ENCODE measurements around the gene USHBP1.

Gene USHBP1, protein sequence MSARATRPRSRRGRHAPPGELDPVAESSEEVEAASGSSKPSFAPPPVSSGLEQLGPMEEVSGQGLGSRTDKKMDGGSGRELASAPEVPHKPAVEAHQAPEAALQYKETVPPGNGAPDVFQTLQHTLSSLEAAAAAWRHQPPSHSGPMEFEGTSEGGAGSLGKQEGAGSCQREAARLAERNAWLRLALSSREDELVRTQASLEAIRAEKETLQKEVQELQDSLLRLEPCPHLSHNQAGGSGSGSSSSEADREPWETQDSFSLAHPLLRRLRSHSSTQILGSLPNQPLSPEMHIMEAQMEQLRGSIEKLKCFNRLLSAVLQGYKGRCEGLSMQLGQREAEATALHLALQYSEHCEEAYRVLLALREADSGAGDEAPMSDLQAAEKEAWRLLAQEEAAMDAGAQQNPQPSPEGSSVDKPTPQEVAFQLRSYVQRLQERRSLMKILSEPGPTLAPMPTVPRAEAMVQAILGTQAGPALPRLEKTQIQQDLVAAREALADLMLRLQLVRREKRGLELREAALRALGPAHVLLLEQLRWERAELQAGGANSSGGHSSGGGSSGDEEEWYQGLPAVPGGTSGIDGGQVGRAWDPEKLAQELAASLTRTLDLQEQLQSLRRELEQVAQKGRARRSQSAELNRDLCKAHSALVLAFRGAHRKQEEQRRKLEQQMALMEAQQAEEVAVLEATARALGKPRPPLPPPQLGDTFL

DNA sequence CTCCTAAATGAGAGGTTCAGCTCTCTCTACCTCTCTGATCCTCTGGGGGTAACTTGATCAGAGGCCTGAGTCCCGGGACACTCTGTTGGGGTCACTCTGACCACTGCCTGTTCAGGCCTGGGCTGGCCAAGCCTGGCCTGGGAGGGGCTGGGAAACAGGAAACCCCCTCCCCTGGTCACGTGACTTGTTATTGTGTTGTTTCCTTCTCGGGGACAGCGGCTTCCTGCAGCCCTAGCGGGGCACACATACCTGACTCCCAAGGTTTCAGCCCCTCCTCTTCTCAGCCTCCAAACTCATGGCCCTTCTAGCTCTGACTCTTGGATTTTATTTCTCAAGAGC is at the start of gene USHBP1:
TSS of gene USHBP1 (minus strand) at position 105 of the 339 bp plus-strand sequence. CDS start 446 bp downstream, outside the sequence.
- DNase-seq = no peak

- DNase-seq = no peak
Measured at GRCh38 chr19:17314007-17314593, 49.6 kb upstream of the USHBP1 start.

- no peak for DNase-seq
Measured at GRCh38 chr19:17312189-17313113, 47.9 kb upstream of the USHBP1 start.

DNA sequence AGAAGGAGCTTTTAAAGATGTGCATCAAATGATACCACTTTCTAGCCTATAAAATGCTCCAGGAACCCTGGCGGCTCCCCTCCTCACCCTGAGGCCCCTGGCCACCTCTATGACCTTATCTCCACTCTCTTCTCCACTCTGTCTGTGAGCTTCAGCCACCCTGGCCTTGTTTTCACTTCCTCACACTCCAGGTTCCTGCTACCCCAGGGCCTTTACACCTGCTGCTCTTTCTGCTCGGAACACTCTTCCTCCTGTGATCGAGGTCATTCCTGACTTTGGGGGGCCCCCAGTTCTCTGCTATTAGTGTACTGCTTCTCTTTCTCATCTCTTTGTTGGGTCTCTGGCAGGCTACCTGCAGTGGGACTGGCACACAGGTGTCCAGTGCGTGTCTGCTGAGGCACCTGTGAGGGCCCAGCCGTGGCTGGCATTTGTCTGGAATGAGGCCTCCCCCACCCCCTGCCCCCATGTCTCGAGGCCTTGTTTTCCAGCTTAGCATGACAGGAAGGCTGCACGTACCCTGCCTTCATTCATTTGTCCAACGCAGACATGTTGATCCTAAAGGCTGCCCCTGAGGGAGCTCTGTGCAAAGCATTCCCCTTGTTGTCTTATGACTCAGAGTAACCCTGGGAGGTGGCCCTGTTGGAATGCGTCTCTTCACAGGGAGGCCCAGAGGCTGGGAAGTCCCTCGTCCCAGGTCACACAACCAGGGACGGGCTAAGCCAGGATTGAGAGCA is 47.1 kb upstream of the USHBP1 start:
- peak; percentile 57 for DNase-seq

GRCh38 chr19:17309965-17310461 is 45.5 kb upstream of the USHBP1 start:
- DNase-seq = no peak

DNA sequence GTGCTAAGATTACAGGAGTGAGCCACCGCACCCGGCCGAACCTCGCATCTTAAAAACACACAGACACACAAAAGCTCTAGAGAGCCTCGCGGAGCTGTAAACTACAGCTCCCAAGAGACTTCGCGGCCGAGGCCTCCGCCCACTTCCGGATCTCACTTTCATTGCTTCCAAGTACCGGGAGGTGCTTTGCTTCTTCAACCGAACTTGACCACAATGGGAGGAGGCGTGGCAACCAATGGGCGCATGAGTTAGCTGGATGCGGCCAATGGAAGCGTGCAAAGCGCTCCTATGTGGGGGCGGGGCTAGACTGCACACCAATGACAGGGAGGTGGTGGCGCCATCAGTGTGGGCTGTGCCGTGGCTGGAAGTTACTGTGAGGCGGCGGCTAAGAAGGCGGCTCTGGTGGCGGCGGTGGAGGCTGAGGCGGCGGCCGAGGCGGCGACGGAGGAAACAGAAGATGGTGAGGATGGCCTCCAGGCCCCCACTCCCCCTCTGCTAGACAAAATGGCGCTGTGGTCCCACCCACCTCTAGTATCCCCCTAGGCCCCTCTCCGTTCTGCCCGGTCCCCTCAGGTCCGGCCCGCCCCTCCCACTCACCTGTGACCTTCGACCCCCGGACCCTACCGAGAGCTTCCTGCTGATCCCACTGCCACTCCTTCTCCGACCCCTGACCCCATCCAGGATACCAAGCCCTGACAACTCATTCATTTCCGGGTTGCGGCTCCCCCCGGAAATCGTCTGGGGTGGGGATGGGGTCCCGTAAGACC is 44.8 kb upstream of the USHBP1 start, which contains the start of gene DDA1:
TSS of gene DDA1 (plus strand) at position 366 of the 767 bp plus-strand sequence. CDS start at position 458, 92 bp downstream.
- DNase-seq = peak; percentile 100

DNA sequence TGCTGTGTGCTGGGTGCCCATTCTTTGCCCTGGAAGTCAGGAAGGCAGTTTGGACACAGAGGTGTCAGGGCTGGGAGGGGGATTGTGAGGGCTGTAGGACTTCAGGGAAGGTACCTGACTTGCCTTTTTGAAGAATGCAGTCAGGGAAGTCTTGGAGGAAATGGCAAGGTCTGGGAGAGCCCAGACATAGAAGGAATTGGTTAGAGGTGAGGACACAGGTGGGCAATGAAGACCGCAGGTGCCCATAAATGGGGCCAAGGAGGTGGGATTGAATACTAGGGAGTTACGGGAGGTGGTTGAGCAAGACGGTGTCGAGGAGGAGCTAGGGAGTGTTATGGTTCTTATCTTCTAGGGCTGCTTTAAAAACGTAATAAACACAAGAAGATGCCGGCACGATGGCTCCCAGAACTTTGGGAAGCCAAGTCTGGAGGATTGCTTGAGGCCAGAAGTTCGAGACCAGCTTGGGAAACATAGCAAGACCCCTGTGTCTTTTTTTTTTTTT is 43.4 kb upstream of the USHBP1 start:
- DNase-seq = no peak

DNA sequence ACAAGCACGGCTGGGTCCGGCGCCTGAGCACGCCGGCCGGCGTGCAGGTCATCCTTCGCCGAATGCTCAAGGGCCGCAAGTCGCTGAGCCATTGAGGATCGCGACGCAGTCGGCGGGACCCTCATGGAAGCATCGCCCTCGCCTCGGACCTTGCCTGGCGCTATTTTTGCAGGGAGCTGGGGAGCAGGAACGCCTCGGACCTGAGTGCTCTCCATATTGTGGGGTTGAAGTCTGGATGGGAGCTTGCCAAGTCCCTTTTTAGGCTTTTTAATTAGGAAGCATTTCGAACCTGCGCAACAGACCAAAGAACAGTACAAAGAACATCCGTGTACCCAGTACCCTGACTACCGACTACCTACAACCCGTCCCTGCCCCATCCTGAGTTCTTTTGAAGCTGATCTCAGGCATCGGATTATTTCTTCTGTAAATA is 41.8 kb upstream of the USHBP1 start:
- no peak for DNase-seq

DNA sequence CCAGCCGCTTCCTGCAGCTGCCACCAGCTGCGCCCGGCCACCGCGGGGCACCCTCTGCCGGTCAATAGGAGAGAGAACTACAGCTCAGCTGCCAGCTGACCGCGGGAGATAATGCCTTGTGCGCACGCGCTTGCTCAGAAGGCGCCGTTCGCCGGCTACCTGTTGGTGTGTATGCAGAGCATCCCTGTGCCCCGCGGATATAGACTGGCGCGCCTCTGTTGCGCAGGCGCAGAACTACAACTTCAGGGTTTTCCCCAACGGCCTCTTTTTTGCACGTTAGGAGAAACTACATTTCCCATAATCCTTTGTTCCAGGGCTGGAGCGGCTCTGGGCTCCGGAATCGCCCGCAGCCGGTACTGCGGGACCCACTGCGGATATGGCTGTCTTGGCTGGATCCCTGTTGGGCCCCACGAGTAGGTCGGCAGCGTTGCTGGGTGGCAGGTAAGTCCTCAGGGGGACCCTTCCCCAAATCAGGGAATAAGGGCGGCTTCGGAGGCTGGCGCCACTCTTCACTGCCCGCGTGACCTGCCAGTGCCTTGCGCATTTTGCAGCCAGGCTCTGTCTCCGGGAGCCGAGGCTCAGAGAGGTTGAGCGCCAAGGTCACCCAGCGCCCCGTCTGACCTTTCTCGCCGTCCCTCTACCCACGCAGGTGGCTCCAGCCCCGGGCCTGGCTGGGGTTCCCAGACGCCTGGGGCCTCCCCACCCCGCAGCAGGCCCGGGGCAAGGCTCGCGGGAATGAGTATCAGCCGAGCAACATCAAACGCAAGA is 41.2 kb upstream of the USHBP1 start, which contains the start of gene MRPL34:
TSS of gene MRPL34 (plus strand) at position 356 of the 768 bp plus-strand sequence. CDS start at position 377, 21 bp downstream.
- DNase-seq = peak; percentile 98

- no peak for DNase-seq
Measured at GRCh38 chr19:17305216-17305516, 40.6 kb upstream of the USHBP1 start.

DNA sequence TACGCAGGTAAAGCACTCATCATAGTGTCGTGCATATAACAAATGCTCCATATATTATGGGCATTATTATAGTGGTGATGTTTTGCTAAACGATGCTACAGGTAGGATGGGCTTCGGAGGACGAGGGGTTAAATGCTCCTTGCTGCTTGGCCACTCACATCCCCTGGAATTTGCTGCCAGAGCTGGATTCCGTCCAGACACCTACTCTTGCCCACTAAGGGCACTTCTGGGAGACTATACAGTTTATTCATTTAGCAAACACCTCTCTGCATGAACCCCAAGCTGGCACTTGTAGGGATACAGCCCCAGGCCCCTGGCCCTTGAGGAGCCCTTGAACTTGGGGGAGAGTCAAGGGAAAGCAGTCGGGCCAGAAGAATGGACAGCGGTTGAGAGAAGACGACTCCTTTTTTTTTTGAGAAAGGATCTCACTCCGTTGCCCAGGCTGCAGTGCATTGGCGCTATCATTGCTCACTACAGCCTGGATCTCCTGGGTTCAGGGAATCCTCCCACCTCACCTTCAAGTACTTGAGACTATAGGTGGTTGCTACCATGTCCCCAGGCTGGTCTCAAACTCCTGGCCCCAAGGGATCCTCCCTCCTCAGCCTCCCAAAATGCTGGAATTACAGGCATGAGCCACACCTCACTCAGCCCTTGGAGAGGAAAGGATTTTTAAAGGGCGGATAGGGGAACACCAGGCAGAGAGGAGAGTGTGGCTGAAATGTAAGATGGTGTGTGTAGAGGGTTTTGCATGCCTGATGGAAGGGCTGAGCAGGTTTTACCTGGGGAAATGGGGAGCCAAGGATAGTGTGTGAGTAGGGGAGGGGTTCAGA is 40.1 kb upstream of the USHBP1 start:
- DNase-seq = no peak

DNA sequence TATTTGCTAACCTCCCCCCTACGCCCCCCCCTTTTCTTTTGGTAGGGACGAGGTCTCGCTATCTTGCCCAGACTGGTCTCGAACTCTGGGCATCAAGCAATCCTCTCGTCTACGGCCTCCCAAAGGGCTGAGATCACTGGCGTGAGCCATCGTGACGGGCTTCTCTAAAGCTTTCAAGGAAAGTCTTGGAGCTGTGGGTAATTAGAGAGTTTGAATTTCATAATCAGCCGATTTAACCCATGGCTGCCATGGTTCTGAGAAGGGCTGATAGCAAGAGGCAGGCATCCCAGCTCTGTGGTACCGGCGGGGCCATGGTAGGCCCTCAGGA is 39.4 kb upstream of the USHBP1 start:
- DNase-seq = no peak

DNA sequence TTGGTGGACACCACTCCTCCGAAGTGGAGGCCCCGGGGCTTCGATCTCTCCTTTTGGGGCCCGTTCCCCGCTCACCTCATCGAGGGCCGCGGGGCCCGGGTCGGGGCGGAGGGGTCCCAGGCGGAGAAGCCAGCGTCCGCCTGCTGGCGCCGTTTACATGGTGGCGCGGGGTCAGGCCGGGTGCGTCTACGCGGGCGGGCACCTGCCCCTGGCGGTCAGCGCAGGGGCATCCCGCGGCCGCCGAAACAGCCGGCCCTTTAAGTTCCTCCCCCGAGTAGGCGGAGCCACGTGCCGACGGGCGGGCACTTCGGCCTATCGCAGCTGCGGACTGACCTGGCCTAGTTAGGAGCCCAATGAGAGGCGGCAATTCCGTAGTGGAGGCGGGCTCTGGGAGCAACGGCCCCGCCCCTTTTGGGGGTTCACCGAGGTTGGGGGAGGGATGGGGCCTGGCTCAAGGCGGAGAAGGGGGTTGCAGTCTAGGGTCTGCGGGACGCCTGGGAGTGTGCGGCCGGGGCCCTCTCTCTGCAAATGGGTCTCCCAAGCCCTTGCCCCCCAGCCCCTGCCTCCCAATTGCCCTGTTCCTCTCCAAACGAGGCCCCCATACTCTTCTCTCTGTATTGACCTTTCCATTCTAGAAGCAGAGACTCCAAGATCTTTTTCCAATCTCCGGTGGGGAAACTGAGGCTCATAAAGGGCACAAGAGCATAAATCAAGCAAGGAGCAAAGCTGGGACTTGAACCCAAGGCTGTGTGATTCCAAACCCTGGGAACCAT is 38.8 kb upstream of the USHBP1 start, which contains the start of gene ABHD8:
TSS of gene ABHD8 (minus strand) at position 259 of the 773 bp plus-strand sequence. CDS start 1,809 bp downstream, outside the sequence.
- DNase-seq = peak; percentile 93

- no peak for DNase-seq
Measured at GRCh38 chr19:17302391-17303166, 38.0 kb upstream of the USHBP1 start.

DNA sequence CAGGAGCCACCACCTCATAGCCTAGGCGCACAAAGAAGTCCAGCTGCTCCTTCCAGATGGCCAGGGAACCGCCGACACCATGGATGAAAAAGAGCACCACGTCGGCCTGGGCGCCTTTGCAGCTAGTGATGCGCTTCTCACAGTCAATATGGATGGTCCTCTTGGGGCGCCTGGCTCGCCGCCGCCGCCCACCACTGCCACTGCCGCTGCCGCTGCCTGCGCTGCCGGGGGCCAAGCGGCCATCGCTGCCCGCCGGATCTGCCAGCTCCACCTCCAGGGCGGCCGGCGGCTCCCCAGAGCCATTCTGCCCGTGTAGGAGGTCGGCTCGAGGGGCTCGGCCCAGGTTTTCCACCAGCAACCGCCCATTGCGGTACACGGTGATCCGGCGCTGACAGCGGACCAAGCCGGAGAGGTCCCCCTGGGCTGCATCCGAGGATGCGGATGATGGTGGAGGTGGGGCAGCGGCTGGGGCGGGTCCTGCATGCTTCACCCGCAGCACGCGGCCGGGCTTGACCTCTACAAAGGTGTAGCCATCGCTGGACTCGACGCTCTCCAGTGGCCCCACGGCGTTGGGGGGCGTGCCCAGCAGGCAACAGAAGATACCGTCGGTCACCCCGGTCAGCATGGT is 36.6 kb upstream of the USHBP1 start:
- no peak for DNase-seq

DNA sequence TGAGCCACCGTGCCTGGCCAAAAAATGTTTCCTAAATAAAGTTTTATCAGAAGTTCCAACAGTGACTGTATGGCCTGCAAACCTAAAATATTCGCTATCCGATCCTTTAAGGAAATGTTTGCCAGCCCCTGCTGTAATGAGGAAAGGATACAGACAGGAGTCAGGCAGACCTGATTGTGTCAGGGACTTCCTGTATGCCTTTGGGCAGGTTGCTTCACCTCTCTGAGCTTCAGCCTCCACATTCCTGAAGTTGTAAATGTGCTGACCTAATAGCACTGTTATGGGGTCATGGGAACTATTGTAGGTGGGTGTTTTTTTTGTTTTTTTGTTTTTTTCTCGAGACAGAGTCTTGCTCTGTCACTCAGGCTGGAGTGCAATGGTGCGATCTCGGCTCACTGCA is 32.4 kb upstream of the USHBP1 start:
- DNase-seq = no peak

DNA sequence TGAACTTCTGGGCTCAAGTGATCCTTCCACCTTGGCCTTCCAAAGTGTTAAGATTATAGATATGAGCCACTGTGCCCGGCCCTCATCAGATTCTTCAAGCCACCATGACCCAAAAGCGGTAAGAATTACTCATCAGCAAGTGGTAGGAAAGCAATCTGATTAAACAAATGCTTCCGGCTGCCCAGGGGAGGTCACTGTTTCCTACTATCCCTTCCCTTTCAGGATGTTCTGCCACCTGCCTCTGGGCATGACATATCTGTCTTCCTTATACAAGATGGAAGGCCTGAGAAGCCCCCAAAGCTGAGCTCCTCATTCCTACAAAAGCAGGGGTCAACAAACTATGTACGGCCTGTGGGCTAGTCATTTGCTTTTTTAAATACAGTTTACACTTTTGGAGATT is 31.7 kb upstream of the USHBP1 start:
- DNase-seq = no peak
